Endothelial cell of umbilical vein (primary cell): ENCODE results near the gene ALK. TPM values are rescaled to one million over a fixed set of nuclear protein-coding genes. Genes with fewer than 3 reads are reported as not detected.

Source experiments
- BruUV-seq: library from RNA; stranded (reverse); fragments of 400-500 nt; replicated peaks from 2 replicates; lab custom pipeline; 2021; lab: Mats Ljungman, UMichigan
- CTCF ChIA-PET: fragments of 300-600, 350-600 bp; sonication (Branson Sonifier 250); formaldehyde crosslinking; loops from one replicate; lab custom pipeline; 2021; ENCODE audit warnings: antibody characterized with exemption, inconsistent platforms; lab: Charles Lee
- POLR2A ChIA-PET: fragments of 300-600, 350-600 bp; sonication (Branson Sonifier 250); formaldehyde crosslinking; loops from one replicate; lab custom pipeline; 2021; ENCODE audit warnings: antibody characterized with exemption, inconsistent platforms; lab: Charles Lee
- DNase-seq: peaks from one replicate; pipeline ENCODE4 v3.0.0-alpha.2; 2011; ENCODE audit warnings: low read depth, low spot score
- FAIRE-seq: peaks from 2 replicates; lab custom pipeline; 2011; peaks lifted over from hg19 to GRCh38; lab: Jason Lieb, UNC
- H2AFZ ChIP-seq: 2 replicates; pipeline ENCODE4 v1.6.0; 2012; ENCODE audit warnings: low read depth, low read length, control low read depth, inconsistent platforms
- H3K27ac ChIP-seq: 2 replicates; pipeline ENCODE4 v1.5.1; 2011; ENCODE audit warnings: low read depth, mild to moderate bottlenecking, control low read depth, low read length, moderate library complexity; ENCODE audit not compliant: insufficient read depth
- H3K27me3 ChIP-seq, 2 experiments: 2 replicates each; pipeline versions ENCODE4 v1.6.0 to v1.6.1; 2011; ENCODE audit warnings: low read length in 2 of 2, mixed read lengths in 1 of 2; ENCODE audit not compliant: control insufficient read depth in 2 of 2, insufficient read depth in 2 of 2
- H3K36me3 ChIP-seq, 2 experiments: 2 replicates in 1 of 2; 3 replicates in 1 of 2; pipeline ENCODE4 v1.5.1; 2011; ENCODE audit warnings: low read length in 2 of 2, mild to moderate bottlenecking in 1 of 2, moderate library complexity in 1 of 2; ENCODE audit not compliant: control insufficient read depth in 2 of 2, insufficient read depth in 2 of 2; ENCODE audit errors: extremely low read depth in 1 of 2
- H3K4me1 ChIP-seq: 3 replicates; pipeline ENCODE4 v1.5.1; 2011; ENCODE audit warnings: mild to moderate bottlenecking, low read length; ENCODE audit not compliant: control insufficient read depth, insufficient read depth; ENCODE audit errors: extremely low read depth
- H3K4me2 ChIP-seq: 2 replicates; pipeline ENCODE4 v1.6.1; 2011; ENCODE audit warnings: low read length, control low read depth, mixed read lengths; ENCODE audit not compliant: insufficient read depth
- H3K4me3 ChIP-seq, 3 experiments: fragments of 200-600 bp in 1 of 3; sonication (generic), shearing (Covaris generic) in 1 of 3; replicated peaks in 1 of 3; 2 replicates each; pipeline ENCODE4 v1.5.1; 2011 to 2016; ENCODE audit warnings: control low read depth in 3 of 3, low read length in 3 of 3, mild to moderate bottlenecking in 2 of 3, inconsistent platforms in 1 of 3, low read depth in 1 of 3, moderate library complexity in 1 of 3; ENCODE audit not compliant: insufficient read depth in 1 of 3
- H3K79me2 ChIP-seq: 2 replicates; pipeline ENCODE4 v1.6.0; 2012; ENCODE audit warnings: low read length, inconsistent platforms; ENCODE audit not compliant: control insufficient read depth, insufficient read depth
- H3K9ac ChIP-seq: replicated peaks from 2 replicates; pipeline ENCODE3; 2011; ENCODE audit warnings: low read length, control low read depth; ENCODE audit not compliant: insufficient read depth; ENCODE audit errors: extremely low read depth
- H3K9me1 ChIP-seq: replicated peaks from 3 replicates; pipeline ENCODE4 v1.6.0; 2011; ENCODE audit warnings: mild to moderate bottlenecking, low read length; ENCODE audit not compliant: control insufficient read depth, insufficient read depth; ENCODE audit errors: extremely low read depth
- H3K9me3 ChIP-seq: replicated peaks from 2 replicates; pipeline ENCODE4 v1.5.1; 2012; ENCODE audit warnings: low read length, inconsistent platforms; ENCODE audit not compliant: control insufficient read depth, insufficient read depth
- H4K20me1 ChIP-seq: replicated peaks from 2 replicates; pipeline ENCODE3; 2011; ENCODE audit warnings: mild to moderate bottlenecking, low read length; ENCODE audit not compliant: control insufficient read depth, insufficient read depth; ENCODE audit errors: extremely low read depth
- EZH2 ChIP-seq: IDR thresholded peaks from 2 replicates; pipeline ENCODE4 v1.6.1; 2012; ENCODE audit warnings: borderline replicate concordance, low read depth, mild to moderate bottlenecking, moderate library complexity, low read length, inconsistent platforms; ENCODE audit not compliant: severe bottlenecking
- FOS ChIP-seq: IDR thresholded peaks from 2 replicates; pipeline ENCODE4 v1.6.1; 2011; ENCODE audit warnings: mild to moderate bottlenecking, low read length, moderate library complexity, borderline replicate concordance; ENCODE audit not compliant: insufficient read depth
- GATA2 ChIP-seq: IDR thresholded peaks from 2 replicates; pipeline ENCODE4 v1.7.0; 2011; ENCODE audit warnings: low read depth, mild to moderate bottlenecking, moderate library complexity, mixed read lengths, low read length; ENCODE audit not compliant: insufficient read length, insufficient read depth
- JUN ChIP-seq: IDR thresholded peaks from 2 replicates; pipeline ENCODE4 v1.6.1; 2011; ENCODE audit warnings: borderline replicate concordance, low read depth; ENCODE audit not compliant: insufficient read length, insufficient read depth
- MYC ChIP-seq: IDR thresholded peaks from one replicate; pipeline ENCODE4 v1.6.1; 2011; ENCODE audit warnings: mild to moderate bottlenecking, low read depth, low read length
- POLR2A ChIP-seq: IDR thresholded peaks from 2 replicates; pipeline ENCODE4 v1.6.1; 2012; ENCODE audit warnings: low read depth, mild to moderate bottlenecking, control low read depth, low read length
- POLR2AphosphoS5 ChIP-seq: IDR thresholded peaks from 2 replicates; pipeline ENCODE4 v1.6.1; 2012; ENCODE audit warnings: low read depth, mild to moderate bottlenecking, control low read depth, low read length, moderate library complexity; ENCODE audit not compliant: insufficient read depth
- dilution Hi-C: fragments of 300-500 bp; cut with MboI; formaldehyde crosslinking; loops from one replicate; pipeline ENCODE4 v1.15.0; 2019; ENCODE audit warnings: low sequenced_read_pairs; ENCODE audit not compliant: extremely low pct_ligation_motif_present
- intact Hi-C: fragments of 100-400 bp; cut with micrococcal nuclease; formaldehyde crosslinking; loops from one replicate; pipeline ENCODE4 v1.10.0; 2022
- polyA plus RNA-seq, 4 experiments: library from polyadenylated mRNA; depleted of rRNA in 3 of 4; stranded (reverse) in 3 of 4; unstranded in 1 of 4; fragments of >200 nt; gene quantifications; 2 replicates each; pipeline versions ENCODE4 v1.2.1 to v1.2.3, GENCODE V29; 2011 to 2012; ENCODE audit warnings: missing spikeins in 1 of 4
- total RNA-seq: library from RNA; stranded (reverse); gene quantifications from 2 replicates; pipeline ENCODE4 v1.2.3, GENCODE V29; 2021
- TF ChIP-seq, protein P1 (sequence below), 2 donors: IDR thresholded peaks; 1 replicate in 1 of 2; 2 replicates in 1 of 2; pipeline ENCODE4 v1.5.1; 2011; ENCODE audit warnings: low read length in 2 of 2, mild to moderate bottlenecking in 2 of 2, moderate library complexity in 2 of 2, control low read depth in 1 of 2, inconsistent platforms in 1 of 2, low read depth in 1 of 2; ENCODE audit not compliant: insufficient read depth in 1 of 2; ENCODE audit errors: extremely low read depth in 1 of 2
- TF ChIP-seq, protein P2 (sequence below): IDR thresholded peaks from 2 replicates; pipeline ENCODE4 v1.6.1; 2011; ENCODE audit not compliant: insufficient read depth, insufficient read length

ALK gene
- total and polyA plus RNA-seq, 2 donors (not counting 3 experiments of a cell fraction or from before 2014, with no cell fraction given): not detected

DNA sequence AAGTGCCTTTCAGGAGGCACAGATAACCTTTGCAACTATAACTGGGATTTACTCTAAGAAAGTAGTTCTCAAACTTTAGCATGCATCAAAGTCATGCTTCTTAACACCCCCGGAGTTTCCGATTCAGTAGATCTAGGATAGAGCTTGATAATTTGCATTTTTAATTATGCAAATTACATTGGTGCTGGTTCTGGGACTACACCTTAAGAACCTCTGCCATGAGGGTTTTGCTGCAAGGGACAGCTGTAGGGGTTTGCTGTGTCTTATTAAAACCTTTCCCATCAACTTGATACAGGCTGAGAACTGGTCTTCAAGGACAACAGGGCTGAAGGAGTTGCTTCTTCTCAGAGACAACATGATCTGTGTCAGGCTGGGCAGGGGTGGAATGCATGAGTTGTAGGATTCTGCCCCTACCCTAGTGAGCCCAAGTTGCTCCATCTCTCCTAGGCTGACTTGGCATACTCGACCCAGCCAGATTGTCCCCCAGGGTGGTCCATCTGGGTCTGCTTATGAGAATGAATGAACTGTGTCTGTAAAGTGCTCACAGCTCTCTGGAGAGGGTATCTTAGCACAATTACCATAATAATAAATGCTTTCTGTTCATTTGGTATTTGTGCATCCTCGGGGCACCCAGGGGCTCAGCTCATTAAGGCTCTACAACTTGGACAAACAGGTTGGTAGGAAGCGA is 573.5 kb downstream of the ALK start:
- Histone ChIP-seq H3K4me2 (no peak overlapping the region), H4K20me1 (no peaks in the 10 kb centered on the region), H3K9me3 (no peaks in the 10 kb centered on the region), H3K27ac (no peak overlapping the region), H2AFZ (no peak overlapping the region), H3K9ac (no peak overlapping the region), H3K4me1 (no peaks in the 10 kb centered on the region), H3K36me3 (no peaks in the 10 kb centered on the region), H3K9me1 (no peaks in the 10 kb centered on the region), H3K27me3 (no peaks in the 10 kb centered on the region), H3K79me2 (no peaks in the 10 kb centered on the region), H3K4me3 (no peak overlapping the region)
- FAIRE-seq (no peak), DNase-seq (no peak)
- BruUV-seq: no TSS peak
- POLR2A ChIA-PET: no interaction called here
- dilution Hi-C loops (no loop called here), intact Hi-C loops (no loop called here)
- TF ChIP-seq, protein P1, sequence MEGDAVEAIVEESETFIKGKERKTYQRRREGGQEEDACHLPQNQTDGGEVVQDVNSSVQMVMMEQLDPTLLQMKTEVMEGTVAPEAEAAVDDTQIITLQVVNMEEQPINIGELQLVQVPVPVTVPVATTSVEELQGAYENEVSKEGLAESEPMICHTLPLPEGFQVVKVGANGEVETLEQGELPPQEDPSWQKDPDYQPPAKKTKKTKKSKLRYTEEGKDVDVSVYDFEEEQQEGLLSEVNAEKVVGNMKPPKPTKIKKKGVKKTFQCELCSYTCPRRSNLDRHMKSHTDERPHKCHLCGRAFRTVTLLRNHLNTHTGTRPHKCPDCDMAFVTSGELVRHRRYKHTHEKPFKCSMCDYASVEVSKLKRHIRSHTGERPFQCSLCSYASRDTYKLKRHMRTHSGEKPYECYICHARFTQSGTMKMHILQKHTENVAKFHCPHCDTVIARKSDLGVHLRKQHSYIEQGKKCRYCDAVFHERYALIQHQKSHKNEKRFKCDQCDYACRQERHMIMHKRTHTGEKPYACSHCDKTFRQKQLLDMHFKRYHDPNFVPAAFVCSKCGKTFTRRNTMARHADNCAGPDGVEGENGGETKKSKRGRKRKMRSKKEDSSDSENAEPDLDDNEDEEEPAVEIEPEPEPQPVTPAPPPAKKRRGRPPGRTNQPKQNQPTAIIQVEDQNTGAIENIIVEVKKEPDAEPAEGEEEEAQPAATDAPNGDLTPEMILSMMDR (IDR thresholded peaks at IDR 0.05; ENCODE audit: extremely low read depth in 1 of 2, insufficient read depth in 1 of 2, low read depth in 1 of 2, low read length in 2 of 2): no peak
- TF ChIP-seq JUN: no peak
- TF ChIP-seq EZH2: no peak
- TF ChIP-seq, protein P2, sequence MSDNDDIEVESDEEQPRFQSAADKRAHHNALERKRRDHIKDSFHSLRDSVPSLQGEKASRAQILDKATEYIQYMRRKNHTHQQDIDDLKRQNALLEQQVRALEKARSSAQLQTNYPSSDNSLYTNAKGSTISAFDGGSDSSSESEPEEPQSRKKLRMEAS: no peak
- TF ChIP-seq POLR2A: no peak
- no peak for TF ChIP-seq FOS
- TF ChIP-seq GATA2: no peak
- TF ChIP-seq MYC: no peak
- TF ChIP-seq POLR2AphosphoS5: no peak
- CTCF ChIA-PET: no interaction called here
